ENCODE measurements around the gene NHSL2.

DNA sequence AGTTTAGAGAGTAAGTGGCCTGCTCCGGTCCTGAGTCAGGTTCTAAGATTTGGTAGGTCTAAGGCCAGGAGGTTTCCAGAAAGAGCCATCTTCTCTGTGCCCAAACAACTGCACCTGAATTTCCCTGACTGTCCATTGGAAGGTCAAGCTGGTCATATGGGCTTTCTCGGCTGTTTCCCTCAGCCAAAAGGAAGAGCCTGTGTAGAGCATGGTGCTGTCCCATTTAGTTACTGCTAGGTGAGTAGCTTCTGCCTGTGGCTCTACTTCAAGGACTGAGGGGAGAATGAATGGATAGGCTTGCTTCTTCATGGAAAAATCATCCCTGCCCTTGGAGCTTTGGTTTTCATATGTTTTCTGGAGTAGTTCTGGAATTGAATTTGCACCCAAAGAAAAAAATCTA, 33.7 kb downstream of the NHSL2 start:
- TF ChIP-seq POLR2AphosphoS5 (IDR thresholded peaks at IDR 0.05), result no peak
- TF ChIP-seq, protein P1, sequence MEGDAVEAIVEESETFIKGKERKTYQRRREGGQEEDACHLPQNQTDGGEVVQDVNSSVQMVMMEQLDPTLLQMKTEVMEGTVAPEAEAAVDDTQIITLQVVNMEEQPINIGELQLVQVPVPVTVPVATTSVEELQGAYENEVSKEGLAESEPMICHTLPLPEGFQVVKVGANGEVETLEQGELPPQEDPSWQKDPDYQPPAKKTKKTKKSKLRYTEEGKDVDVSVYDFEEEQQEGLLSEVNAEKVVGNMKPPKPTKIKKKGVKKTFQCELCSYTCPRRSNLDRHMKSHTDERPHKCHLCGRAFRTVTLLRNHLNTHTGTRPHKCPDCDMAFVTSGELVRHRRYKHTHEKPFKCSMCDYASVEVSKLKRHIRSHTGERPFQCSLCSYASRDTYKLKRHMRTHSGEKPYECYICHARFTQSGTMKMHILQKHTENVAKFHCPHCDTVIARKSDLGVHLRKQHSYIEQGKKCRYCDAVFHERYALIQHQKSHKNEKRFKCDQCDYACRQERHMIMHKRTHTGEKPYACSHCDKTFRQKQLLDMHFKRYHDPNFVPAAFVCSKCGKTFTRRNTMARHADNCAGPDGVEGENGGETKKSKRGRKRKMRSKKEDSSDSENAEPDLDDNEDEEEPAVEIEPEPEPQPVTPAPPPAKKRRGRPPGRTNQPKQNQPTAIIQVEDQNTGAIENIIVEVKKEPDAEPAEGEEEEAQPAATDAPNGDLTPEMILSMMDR (IDR thresholded peaks at IDR 0.05), result no peak
- TF ChIP-seq POLR2A (IDR thresholded peaks at IDR 0.05), result no peak
